Loucy (cell line): ENCODE data around the gene COL5A1.

Source experiments
- H2AFZ ChIP-seq: fragments of 200-600 bp; sonication (generic); 2 replicates; pipeline ENCODE4 v1.6.0; 2016; ENCODE audit warnings: antibody characterized with exemption, mild to moderate bottlenecking, low read length, moderate library complexity
- H3F3A ChIP-seq: fragments of 200-600 bp; 2 replicates; pipeline ENCODE4 v1.6.0; 2016; ENCODE audit warnings: antibody characterized with exemption, low read depth, mild to moderate bottlenecking
- H3K27me3 ChIP-seq: fragments of 200-600 bp; sonication (generic); 2 replicates; pipeline ENCODE4 v1.6.1; 2014; ENCODE audit warnings: low read length, mild to moderate bottlenecking; ENCODE audit not compliant: insufficient read depth, poor library complexity, severe bottlenecking
- H3K36me3 ChIP-seq: fragments of 200-600 bp; sonication (generic); 2 replicates; pipeline ENCODE4 v1.6.1; 2016; ENCODE audit warnings: low read length; ENCODE audit not compliant: insufficient read depth
- H3K4me1 ChIP-seq: fragments of 200-600 bp; sonication (generic); 2 replicates; pipeline ENCODE4 v1.5.1; 2014; ENCODE audit warnings: low read length, mild to moderate bottlenecking; ENCODE audit not compliant: insufficient read depth, poor library complexity, severe bottlenecking
- H3K4me2 ChIP-seq: fragments of 200-600 bp; sonication (generic); 2 replicates; pipeline ENCODE4 v1.6.0; 2014; ENCODE audit warnings: antibody characterized with exemption, low read length, low read depth, mild to moderate bottlenecking; ENCODE audit not compliant: poor library complexity, severe bottlenecking
- H3K4me3 ChIP-seq: fragments of 200-600 bp; sonication (generic); 2 replicates; pipeline ENCODE4 v1.5.1; 2014; ENCODE audit warnings: low read length, mild to moderate bottlenecking, mixed read lengths; ENCODE audit not compliant: poor library complexity, severe bottlenecking
- H3K79me2 ChIP-seq: fragments of 200-600 bp; sonication (generic); 2 replicates; pipeline ENCODE4 v1.6.1; 2014; ENCODE audit warnings: low read length; ENCODE audit not compliant: insufficient read depth
- H3K9ac ChIP-seq: fragments of 200-600 bp; sonication (generic); 2 replicates; pipeline ENCODE4 v1.6.0; 2014; ENCODE audit warnings: mild to moderate bottlenecking, low read depth, low read length, moderate library complexity; ENCODE audit not compliant: poor library complexity, severe bottlenecking
- H3K9me2 ChIP-seq: fragments of 200-600 bp; sonication (generic); replicated peaks from 2 replicates; pipeline ENCODE4 v1.6.1; 2016; ENCODE audit warnings: low read depth, low read length, mixed read lengths
- H3K9me3 ChIP-seq: fragments of 200-600 bp; sonication (generic); 2 replicates; pipeline ENCODE4 v1.6.1; 2014; ENCODE audit warnings: mild to moderate bottlenecking, antibody characterized with exemption, low read length, low read depth; ENCODE audit not compliant: insufficient read depth
- H4K20me1 ChIP-seq: fragments of 200-600 bp; sonication (generic); 2 replicates; pipeline ENCODE4 v1.6.0; 2014; ENCODE audit warnings: antibody characterized with exemption, low read length, mild to moderate bottlenecking; ENCODE audit not compliant: insufficient read depth, poor library complexity, severe bottlenecking
- EZH2phosphoT487 ChIP-seq: fragments of 200-600 bp; IDR thresholded peaks from 2 replicates; pipeline ENCODE4 v1.6.1; 2018; ENCODE audit warnings: antibody characterized with exemption, mild to moderate bottlenecking, moderate library complexity, borderline replicate concordance
- TF ChIP-seq, protein P1 (sequence below): fragments of 200-600 bp; sonication (generic); conservative IDR thresholded peaks from 2 replicates; pipeline ENCODE4 v1.5.1; 2014; ENCODE audit warnings: mild to moderate bottlenecking, antibody characterized with exemption, low read length

COL5A1 gene

DNA sequence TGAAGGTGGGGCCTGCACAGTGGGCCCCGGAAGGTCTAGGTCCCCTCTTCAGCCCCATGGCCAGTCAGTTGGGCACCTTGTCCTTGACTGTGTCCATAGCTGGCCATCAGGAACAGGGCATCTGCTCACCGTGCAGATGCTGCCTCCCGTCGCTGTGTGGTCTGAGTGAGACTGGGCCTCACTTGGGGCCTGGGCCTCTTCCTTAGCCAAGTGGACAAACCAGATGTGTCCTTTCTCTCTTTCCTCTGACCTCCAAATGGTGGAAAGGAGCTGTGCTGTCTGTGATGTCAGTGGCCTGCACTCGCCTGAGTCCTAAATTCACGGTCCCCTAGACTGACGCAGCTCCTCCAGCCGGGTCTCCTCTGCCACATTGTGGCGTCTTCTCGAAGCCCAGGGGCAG lies 114.5 kb downstream of the COL5A1 start:
- Histone ChIP-seq H3K9ac (no peak overlapping the region), H3K9me2 (no peaks in the 10 kb centered on the region), H4K20me1 (no peaks in the 10 kb centered on the region), H3F3A (no peaks in the 10 kb centered on the region), H3K79me2 (no peaks in the 10 kb centered on the region), H3K27me3 (no peaks in the 10 kb centered on the region), H3K36me3 (no peaks in the 10 kb centered on the region), H3K4me1 (peaks cover 23% of the 10 kb centered on the region), H3K4me3 (no peak overlapping the region), H3K9me3 (no peaks in the 10 kb centered on the region), H2AFZ (no peak overlapping the region), H3K4me2 (no peak overlapping the region)
- TF ChIP-seq, protein P1, sequence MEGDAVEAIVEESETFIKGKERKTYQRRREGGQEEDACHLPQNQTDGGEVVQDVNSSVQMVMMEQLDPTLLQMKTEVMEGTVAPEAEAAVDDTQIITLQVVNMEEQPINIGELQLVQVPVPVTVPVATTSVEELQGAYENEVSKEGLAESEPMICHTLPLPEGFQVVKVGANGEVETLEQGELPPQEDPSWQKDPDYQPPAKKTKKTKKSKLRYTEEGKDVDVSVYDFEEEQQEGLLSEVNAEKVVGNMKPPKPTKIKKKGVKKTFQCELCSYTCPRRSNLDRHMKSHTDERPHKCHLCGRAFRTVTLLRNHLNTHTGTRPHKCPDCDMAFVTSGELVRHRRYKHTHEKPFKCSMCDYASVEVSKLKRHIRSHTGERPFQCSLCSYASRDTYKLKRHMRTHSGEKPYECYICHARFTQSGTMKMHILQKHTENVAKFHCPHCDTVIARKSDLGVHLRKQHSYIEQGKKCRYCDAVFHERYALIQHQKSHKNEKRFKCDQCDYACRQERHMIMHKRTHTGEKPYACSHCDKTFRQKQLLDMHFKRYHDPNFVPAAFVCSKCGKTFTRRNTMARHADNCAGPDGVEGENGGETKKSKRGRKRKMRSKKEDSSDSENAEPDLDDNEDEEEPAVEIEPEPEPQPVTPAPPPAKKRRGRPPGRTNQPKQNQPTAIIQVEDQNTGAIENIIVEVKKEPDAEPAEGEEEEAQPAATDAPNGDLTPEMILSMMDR: no peak
- no peak for TF ChIP-seq EZH2phosphoT487

DNA sequence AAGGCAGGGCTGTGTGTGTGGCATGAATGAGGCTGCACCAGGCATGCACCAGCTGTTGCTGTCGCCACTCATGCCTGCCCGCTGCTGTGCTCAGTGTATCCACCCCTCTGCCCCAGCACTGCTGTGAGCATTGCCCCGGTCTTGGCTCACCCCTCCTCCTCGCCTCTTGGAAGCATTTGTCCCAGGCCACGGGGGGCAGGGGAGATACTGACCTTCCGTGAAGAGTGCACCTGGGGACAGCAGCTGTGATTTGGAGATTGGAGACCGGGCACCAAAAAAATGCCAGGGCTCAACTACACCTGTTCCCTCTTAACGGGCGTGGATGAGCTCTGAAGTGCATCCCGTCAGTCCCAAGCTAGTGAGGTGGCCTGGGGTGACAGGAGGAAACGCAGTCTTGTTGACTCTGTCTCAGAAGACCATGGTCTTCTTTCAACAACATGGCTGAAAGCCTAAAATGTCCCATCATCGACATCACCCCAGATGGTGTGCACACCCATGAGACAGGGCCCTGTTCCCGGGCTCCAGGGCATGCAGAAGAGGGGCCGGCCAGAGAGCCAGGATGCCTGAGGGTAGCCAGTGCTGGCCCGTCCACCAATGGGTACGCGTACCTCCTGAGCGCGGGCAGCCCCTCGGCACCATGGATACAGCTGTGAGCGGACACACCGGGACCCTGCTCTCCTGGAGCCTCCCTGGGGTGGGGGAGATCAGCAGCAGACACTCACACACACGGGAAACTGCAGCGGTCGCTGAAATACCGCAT lies 115.8 kb downstream of the COL5A1 start:
- no peaks in the 10 kb centered on the region for H3K9me2 ChIP-seq
- H3F3A ChIP-seq: no peaks in the 10 kb centered on the region
- peaks cover 15% of the 10 kb centered on the region for H3K4me1 ChIP-seq
- H3K9ac ChIP-seq: no peak overlapping the region
- H4K20me1 ChIP-seq: no peaks in the 10 kb centered on the region
- H3K4me3 ChIP-seq: no peak overlapping the region
- no peaks in the 10 kb centered on the region for H3K27me3 ChIP-seq
- no peak overlapping the region for H2AFZ ChIP-seq
- no peaks in the 10 kb centered on the region for H3K79me2 ChIP-seq
- no peak for TF ChIP-seq EZH2phosphoT487
- TF ChIP-seq, protein P1: no peak
- H3K36me3 ChIP-seq: no peaks in the 10 kb centered on the region
- no peak overlapping the region for H3K4me2 ChIP-seq
- no peaks in the 10 kb centered on the region for H3K9me3 ChIP-seq

DNA sequence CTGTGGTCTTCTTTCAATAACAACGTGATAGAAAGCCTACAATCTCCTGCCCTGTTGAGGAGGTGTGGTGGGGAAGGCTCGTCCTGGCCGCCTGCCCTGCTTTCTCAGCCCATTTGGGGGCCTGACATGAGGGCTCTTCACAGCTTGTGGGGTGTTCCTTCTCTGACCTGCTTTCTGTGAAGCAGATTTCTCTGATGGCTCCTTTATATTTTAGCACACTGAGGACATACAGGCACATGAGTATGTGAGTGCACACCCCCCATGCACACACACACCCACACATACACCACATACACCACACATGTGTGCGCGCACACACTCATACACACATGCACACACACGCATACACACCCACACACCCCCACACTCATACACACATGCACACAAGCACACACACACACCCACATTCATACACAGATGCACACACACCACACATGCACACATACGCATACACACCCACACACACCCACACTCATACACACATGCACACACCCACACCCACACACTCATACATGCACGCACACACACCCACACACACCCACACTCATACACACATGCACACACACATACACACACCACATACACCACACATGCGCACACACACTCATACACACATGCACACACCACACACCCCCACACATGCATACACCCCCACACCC lies 117.5 kb downstream of the COL5A1 start:
- no peaks in the 10 kb centered on the region for H3K9me3 ChIP-seq
- TF ChIP-seq EZH2phosphoT487: no peak
- TF ChIP-seq, protein P1: no peak

More for the DNA sequence above, 117.5 kb downstream of the COL5A1 start:
- Histone ChIP-seq H3K27me3 (no peaks in the 10 kb centered on the region), H3F3A (no peaks in the 10 kb centered on the region), H2AFZ (no peak overlapping the region), H3K79me2 (no peaks in the 10 kb centered on the region), H3K36me3 (no peaks in the 10 kb centered on the region), H3K9ac (no peak overlapping the region), H3K9me2 (no peaks in the 10 kb centered on the region), H4K20me1 (no peaks in the 10 kb centered on the region), H3K4me2 (no peak overlapping the region), H3K4me1 (peaks cover 6% of the 10 kb centered on the region), H3K4me3 (no peak overlapping the region)
